Left kidney (tissue), 2 donors: ENCODE data around the gene SSBP3. TPM values are rescaled to one million over a fixed set of nuclear protein-coding genes. Genes with fewer than 3 reads are reported as not detected.
"Not testable (repeated sequence)": the region's sequence is repeated elsewhere in the genome, so short reads cannot be mapped to it uniquely, and the experiment has no call there.

Experiments
- DNase-seq: peaks from one replicate; pipeline ENCODE4 v3.0.0-alpha.2; 2013
- polyA plus RNA-seq: library from polyadenylated mRNA; unstranded; fragments of 120-200 nt; gene quantifications from one replicate; pipeline ENCODE4 v1.2.1, GENCODE V29; 2013; ENCODE audit not compliant: insufficient read length

Gene SSBP3
- polyA plus RNA-seq, 1 donor: 118 TPM

DNA sequence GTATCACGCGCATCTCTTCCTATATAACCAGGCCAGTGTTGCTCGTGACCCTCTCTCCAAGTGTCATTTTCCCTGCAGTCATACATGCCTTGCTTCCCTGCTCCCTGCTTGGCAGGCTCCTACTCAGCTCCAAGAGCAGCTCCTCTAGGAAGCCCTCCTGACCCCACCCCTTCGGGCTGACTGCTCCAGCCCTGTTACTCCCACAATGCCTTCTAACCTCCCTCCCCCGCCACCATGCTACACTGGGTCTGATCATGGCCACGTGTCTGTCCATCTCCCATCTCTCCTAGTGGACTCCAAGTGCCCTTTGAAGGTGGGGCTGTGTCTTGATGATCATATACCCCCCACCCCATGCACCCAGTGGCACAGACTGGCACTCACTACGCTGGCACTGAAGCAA, 161.5 kb downstream of the SSBP3 start:
- DNase-seq: no peak

GRCh38 chr1:54243022-54243421, 163.2 kb downstream of the SSBP3 start:
- no peak for DNase-seq

DNA sequence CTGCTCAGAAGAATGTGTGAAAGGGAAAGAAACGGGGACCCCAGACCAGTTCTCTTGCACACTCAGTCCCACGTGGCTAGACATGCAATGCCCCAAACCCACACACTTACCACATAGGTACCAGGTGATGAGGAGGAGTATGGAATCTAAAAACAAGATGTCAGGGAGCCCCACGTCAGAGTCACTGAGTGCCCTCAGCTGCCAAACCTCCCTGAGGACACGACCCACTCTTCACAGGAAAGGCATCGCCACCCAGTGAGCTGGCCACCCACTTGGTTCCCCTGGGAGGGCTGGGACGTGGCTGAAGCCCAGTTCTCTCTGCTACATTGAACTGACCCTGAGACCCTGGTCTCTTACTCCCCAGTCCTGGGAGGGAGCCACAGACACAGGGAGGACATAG, 164.8 kb downstream of the SSBP3 start:
- no peak for DNase-seq

- no peak for DNase-seq
Measured at GRCh38 chr1:54240741-54241335, 165.4 kb downstream of the SSBP3 start.

DNA sequence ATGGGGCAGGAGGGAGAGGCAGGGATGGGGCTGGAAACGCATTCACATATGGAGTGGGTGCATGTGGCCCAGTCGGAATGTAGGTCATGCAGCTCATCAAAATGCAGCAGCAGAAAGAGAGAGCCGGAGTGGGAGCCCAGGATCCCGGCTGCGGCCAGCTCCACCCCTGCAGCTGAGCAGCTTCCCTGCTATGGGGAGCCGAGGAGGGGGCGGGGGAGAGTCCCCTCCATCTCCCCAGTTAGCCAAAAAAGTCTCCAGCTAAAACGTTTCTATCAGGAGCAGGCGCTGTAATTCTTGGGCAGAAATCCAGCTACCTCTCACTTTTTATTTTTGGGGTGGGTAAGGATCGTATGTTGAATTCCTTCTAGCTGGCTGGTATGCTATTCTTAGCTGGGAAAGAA, 166.6 kb downstream of the SSBP3 start:
- DNase-seq: no peak

GRCh38 chr1:54239035-54239383, 167.2 kb downstream of the SSBP3 start:
- no peak for DNase-seq

DNA sequence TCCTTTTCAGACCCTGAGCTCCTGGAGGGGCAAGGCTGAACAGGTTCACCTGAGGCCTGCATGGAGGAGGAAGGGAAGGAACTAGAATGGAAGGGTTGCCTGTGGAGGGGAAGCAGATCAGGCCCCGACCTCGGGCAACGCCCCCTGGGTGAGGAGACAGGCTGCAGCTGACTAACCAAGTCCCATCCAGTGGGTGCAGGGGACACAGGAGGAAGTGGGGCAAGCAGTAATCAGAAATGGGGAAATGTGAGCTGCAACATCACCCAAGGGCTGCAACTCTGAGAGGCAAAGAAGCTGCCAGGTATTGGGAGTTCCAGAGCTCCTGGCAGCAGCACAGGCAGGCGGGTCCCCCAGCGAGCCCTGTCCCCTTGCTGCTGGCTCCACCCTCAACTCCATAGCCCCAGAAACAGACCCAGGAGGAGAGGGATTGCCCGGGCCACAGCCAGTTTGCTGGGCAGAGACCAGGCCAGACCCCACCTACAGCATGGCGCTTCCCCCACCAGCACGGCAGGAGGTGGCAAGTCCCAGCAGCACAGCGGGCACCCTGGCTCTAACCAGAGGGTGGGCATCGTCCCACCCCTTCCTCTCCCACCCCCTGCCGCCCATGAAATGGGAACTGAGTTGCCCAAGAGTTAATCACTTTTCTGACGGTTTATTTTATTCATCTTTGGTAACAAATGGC, 167.7 kb downstream of the SSBP3 start:
- DNase-seq: no peak

- no peak for DNase-seq
Measured at GRCh38 chr1:54237586-54237985, 168.6 kb downstream of the SSBP3 start.

- DNase-seq: no peak
Measured at GRCh38 chr1:54234284-54234683, 171.9 kb downstream of the SSBP3 start.

GRCh38 chr1:54233196-54233595, 173.0 kb downstream of the SSBP3 start:
- not testable (repeated sequence) for DNase-seq

GRCh38 chr1:54230507-54231339, 175.5 kb downstream of the SSBP3 start:
- DNase-seq: no peak

DNA sequence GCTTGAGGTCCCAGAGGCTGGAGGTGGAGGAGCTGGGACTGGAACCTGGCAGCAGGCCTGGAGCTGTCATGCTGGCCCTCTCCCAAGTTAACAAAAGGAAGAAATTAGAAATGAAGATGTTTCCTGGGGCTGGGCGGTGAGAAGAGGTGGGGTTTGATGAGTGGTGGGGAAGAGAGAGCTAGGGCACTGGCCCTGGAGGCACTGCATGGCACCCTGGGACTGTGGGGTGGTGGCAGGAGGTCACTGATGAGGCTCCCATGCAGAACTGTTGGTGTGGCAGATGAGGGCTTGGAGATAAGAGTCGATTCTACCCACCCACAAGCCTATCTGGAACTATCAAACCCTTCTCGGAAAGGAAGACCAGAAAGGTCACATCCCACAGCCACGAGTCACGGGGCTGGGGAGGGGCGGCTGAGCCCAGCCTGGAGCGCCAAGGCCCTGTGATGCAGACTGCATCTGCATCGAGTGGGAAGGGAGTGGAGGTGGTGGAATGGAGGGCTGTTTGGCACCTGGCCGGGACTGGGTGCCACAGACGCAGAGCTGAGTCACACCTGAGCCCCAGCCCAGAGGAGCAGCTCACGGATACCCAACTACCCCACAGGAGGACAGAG, 176.8 kb downstream of the SSBP3 start:
- no peak for DNase-seq

DNA sequence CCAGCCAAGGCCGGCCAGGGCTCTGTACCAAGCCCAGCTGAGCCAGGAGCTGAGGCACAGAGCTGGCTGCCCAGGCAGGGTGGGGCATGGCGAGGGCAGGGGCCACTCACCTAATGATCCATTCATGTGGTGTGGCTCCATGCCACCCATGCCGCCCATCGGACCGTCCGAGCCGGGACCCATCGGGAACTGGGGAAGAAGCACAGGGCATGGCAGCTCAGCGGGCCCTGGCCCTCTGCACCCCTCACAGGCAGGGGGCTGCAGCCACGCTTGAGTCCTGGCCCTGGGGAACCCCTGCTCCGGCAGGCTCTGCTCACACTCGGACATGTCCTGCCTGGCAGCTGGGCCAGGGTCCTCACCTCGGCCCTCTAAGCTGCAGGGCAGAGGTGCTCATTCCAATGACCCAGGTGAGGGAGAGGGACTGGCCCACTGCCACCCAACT, 177.5 kb downstream of the SSBP3 start:
- no peak for DNase-seq

GRCh38 chr1:54227891-54228310, 178.3 kb downstream of the SSBP3 start:
- DNase-seq: no peak

DNA sequence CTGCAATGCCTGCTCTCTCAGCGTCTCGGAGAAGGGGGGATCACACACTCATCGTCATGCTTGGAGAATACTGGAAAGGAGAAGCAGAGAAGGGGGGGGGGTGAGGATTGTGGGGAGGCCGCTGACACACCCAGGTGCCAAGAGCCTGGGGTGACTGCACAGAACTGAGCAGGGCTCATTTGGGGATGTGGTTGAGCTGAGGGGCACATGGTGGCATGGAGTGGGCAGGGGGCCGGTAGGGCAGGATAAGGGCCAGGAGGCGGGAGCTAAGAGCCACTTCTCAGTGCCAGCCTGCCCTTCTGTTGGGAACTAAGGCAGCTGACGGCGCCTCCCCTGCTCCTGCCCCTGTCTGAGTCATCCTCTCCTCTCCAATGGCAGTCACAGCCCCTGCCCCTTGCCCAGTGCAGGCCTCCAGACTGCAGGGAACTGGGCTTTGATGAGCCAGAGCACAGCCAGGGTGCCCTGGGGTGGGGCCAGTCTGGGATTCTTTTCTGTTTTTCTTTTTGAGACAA, 179.0 kb downstream of the SSBP3 start:
- no peak for DNase-seq

- no peak for DNase-seq
Measured at GRCh38 chr1:54225986-54226559, 180.1 kb downstream of the SSBP3 start.

GRCh38 chr1:54225378-54225777, 180.8 kb downstream of the SSBP3 start:
- no peak for DNase-seq

DNA sequence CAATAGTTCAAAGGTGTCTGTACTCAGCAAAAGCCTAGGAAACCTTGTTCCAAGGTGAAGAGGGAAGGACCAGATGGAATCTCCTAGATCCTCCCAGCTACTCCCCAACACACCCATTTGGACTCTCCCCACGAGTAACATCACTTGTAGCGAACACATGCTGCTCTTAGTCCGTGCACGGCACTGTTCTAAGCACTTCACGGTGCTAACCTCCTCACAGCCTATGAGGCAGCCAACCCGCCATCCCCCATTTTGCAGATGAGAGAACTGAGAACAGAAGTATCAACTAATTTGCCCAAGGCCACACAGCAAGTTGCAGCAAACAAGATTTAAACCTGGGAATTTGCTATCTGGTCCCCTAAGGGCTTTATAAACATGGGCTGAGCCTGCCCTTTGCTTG, 182.0 kb downstream of the SSBP3 start:
- DNase-seq: no peak

DNA sequence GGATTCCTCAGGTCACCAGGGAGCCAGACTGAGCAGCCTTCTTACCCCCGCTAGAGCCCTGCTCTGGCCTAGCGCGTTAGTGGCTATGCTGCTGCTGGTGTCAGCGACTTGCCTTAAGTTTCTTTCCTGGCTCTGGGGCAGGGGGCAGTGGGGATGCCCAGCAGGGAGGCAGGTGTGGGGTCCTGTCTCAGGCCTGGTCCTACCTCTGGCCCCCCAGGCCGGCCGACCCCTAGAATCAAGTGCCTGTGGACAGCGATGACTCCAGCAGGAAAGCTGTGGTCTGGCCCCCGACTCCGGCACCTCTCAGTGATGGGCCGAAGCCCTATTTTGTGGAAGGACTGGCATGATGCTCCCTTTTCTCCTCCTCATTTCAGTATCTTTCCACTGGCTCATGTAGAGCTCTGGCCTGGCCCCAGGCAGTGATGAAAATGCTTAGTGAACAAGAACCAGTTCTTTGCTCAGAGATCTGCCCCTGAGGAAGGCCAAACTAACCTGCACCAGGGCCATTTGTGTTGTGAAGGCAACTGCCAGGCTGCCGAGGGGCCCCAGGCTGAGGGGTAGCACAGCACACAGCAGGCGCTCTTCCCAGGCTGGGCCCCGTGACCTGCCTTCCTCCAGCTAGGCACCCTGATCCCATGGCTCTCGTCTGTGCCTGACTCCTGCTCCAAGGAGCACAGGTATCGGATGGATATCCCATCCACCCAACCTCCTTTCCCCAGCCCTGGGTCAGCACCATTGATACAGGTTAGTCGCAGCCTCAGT, 182.6 kb downstream of the SSBP3 start:
- DNase-seq: no peak

- DNase-seq: no peak
Measured at GRCh38 chr1:54222711-54223110, 183.5 kb downstream of the SSBP3 start.

DNA sequence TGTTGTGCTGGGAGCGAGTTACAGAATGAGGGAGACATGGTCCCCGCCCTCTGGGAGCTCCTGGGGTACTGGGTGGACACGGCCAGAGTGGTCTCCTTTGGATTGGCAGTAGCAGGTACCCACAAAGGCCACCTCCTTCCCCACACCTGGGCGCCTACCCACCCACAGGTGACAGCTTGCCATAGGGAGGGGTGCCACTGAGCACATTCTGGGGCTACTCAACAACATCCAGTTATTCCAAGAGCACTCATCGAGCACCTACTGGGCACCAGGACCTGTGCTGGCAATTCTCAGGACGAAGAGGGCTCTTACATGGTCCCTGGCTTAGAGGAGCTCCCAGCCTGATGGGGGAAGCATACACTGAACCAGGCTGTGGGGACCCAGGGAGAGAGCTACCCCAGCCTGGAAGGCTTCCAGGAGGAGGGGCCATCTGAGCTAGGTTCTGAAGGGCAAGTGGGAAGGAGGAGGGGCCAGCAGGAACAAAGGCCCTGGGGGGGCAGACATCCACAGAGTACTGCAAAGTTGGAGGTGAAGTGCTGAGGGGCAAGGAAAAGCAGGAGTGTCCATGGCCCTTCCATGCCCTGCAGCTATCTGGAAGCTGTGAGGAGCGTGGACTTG, 184.2 kb downstream of the SSBP3 start:
- DNase-seq: no peak
